ENCODE data around the gene A3GALT2. TPM values are rescaled to one million over a fixed set of nuclear protein-coding genes. Genes with fewer than 3 reads are reported as not detected.
"Not testable (repeated sequence)": the region's sequence is repeated elsewhere in the genome, so short reads cannot be mapped to it uniquely, and the experiment has no call there.

The A3GALT2 gene
- polyA plus RNA-seq, 2 of the 4 experiments (the other 2 are of a cell fraction), result not detected

GRCh38 chr1:33311706-33312412 is 9.0 kb downstream of the A3GALT2 start:
- DNase-seq (ENCODE audit: low read depth in 1 of 2, low spot score in 1 of 2), result no peak
- no peak for FAIRE-seq
- CTCF ChIA-PET, result interaction anchor here (0.8 to 2.4 kb wide), 3 partner anchors 14 to 23 kb away, joined by 3 to 9 read pairs (median 3); no protein-coding TSS in a partner anchor
- no peaks in the 10 kb centered on the region for H3K4me1 ChIP-seq
- 33% methylated on average over 1 of the region's 7 CpGs for WGBS (ENCODE audit: missing lambda C conversion rate)
- H3K27ac ChIP-seq, result no peak overlapping the region
- no peak for ATAC-seq
- no peak overlapping the region for H3K4me2 ChIP-seq
- TF ChIP-seq CBX2 (IDR thresholded peaks at IDR 0.05; ENCODE audit: borderline replicate concordance, low read depth), result no peak
- TF ChIP-seq MYC (IDR thresholded peaks at IDR 0.05; ENCODE audit: borderline replicate concordance, low read length), result no peak
- no peak for TF ChIP-seq HDAC2 (IDR thresholded peaks at IDR 0.05)
- no peak for TF ChIP-seq MAFK (IDR thresholded peaks at IDR 0.05; ENCODE audit: partially characterized antibody)
- TF ChIP-seq RNF2 (IDR thresholded peaks at IDR 0.05; ENCODE audit: borderline replicate concordance, low read depth), result no peak
- no peak for TF ChIP-seq ZNF302 (CRISPR knock-in tag; IDR thresholded peaks at IDR 0.05)
- TF ChIP-seq EHMT2 (IDR thresholded peaks at IDR 0.05; ENCODE audit: low read depth), result no peak
- no peak for TF ChIP-seq NR3C1 (IDR thresholded peaks at IDR 0.05)
- no peaks in the 10 kb centered on the region for H3K9me3 ChIP-seq
- H3K4me3 ChIP-seq, result no peak overlapping the region
- POLR2A ChIA-PET, result no interaction called here

GRCh38 chr1:33310702-33311101 is 10.2 kb downstream of the A3GALT2 start:
- no peak for ATAC-seq
- Histone ChIP-seq H3K27ac (no peak overlapping the region), H3K4me1 (no peaks in the 10 kb centered on the region), H3K4me3 (no peak overlapping the region), H3K9me3 (no peaks in the 10 kb centered on the region), H3K4me2 (no peak overlapping the region)
- no peak for TF ChIP-seq RFX5 (IDR thresholded peaks at IDR 0.05)
- no peak for TF ChIP-seq FOSB (CRISPR knock-in tag; IDR thresholded peaks at IDR 0.05)
- no peak for TF ChIP-seq MYC (IDR thresholded peaks at IDR 0.05; ENCODE audit: borderline replicate concordance, low read length)
- TF ChIP-seq HDAC2 (IDR thresholded peaks at IDR 0.05), result no peak
- TF ChIP-seq TP53 (CRISPR knock-in tag; IDR thresholded peaks at IDR 0.05), result no peak
- no peak for TF ChIP-seq CTCF (IDR thresholded peaks at IDR 0.05)
- no peak for TF ChIP-seq GATA3 (IDR thresholded peaks at IDR 0.05; ENCODE audit: borderline replicate concordance)
- TF ChIP-seq EP300 (IDR thresholded peaks at IDR 0.05), result no peak
- no peak for TF ChIP-seq ZC3H11A (IDR thresholded peaks at IDR 0.05)
- no peak for TF ChIP-seq CBX2 (IDR thresholded peaks at IDR 0.05; ENCODE audit: borderline replicate concordance, low read depth)
- no peak for TF ChIP-seq NFE2L2 (conservative IDR thresholded peaks at IDR 0.05; ENCODE audit: low read length)
- no peak for TF ChIP-seq HMGXB4 (CRISPR knock-in tag; IDR thresholded peaks at IDR 0.05; ENCODE audit: borderline replicate concordance)
- TF ChIP-seq MAX (IDR thresholded peaks at IDR 0.05), result no peak
- no peak for TF ChIP-seq HES2 (IDR thresholded peaks at IDR 0.05)
- no peak for TF ChIP-seq ZNF302 (CRISPR knock-in tag; IDR thresholded peaks at IDR 0.05)
- TF ChIP-seq EHMT2 (IDR thresholded peaks at IDR 0.05; ENCODE audit: low read depth), result no peak
- FAIRE-seq, result no peak
- ChIA-PET CTCF (interaction anchor here (0.8 to 1.3 kb wide), 2 partner anchors 15 to 24 kb away, joined by 3 read pairs; no protein-coding TSS in a partner anchor), POLR2A (no interaction called here)
- DNase-seq (ENCODE audit: low read depth in 1 of 2, low spot score in 1 of 2), result no peak
- 70% methylated on average over 3 of the region's 8 CpGs for WGBS (ENCODE audit: missing lambda C conversion rate)

GRCh38 chr1:33309351-33309750 is 11.5 kb downstream of the A3GALT2 start:
- DNase-seq (ENCODE audit: low read depth in 1 of 2, low spot score in 1 of 2); H3K4me1 ChIP-seq; H3K9me3 ChIP-seq; H3K4me2 ChIP-seq; FAIRE-seq; H3K27ac ChIP-seq; H3K4me3 ChIP-seq; ATAC-seq; POLR2A ChIA-PET: not testable (repeated sequence)
- CTCF ChIA-PET, result interaction anchor here (1.3 kb wide), 1 partner anchor 14 kb away, joined by 3 read pairs; no protein-coding TSS in a partner anchor
- 91% methylated on average over 8 of the region's 32 CpGs for WGBS (ENCODE audit: missing lambda C conversion rate)

All from A549 (cell line).